ENCODE data around the gene FANCD2.

FANCD2 gene

DNA sequence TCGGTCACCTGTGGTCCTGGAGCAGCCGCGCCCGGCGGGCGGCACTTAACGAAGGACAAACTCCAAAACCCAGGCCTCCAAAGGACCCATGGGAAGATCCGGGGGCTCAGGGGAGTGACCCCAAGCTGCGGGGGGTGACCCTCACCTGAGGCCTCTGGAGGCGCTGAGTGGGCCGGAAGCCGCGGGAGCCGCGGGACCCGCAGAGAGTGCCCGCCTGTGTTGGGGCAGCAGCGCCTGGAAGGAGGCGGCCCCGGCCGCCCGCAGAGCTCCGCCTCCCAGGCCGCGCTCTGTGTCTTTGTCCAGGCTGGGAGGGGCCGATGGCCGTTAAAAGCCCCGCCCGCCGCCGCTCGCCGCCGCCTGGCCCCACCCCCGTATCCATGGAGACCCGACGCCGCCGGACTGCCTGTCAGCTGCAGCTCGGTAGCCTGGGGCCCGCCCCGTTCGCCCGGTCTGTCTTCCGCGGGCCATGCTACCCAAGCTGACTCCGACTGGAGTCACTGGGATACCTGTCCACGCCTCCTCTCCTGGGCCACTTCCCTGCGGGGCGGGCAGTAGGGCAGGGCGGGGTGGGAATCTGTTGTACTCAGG, 15.3 kb upstream of the FANCD2 start:
- H2BK120ac ChIP-seq (ENCODE audit: insufficient read depth, low read length, poor library complexity): peak overlapping the region; percentile 67
- peak overlapping the region; percentile 67 for H3K4me3 ChIP-seq (ENCODE audit: low read depth, low read length)
- H3K23ac ChIP-seq (ENCODE audit: low read length): no peak overlapping the region
- H2BK5ac ChIP-seq (ENCODE audit: low read depth, low read length, poor library complexity): no peak overlapping the region
- peak overlapping the region; percentile 86 for H4K8ac ChIP-seq (ENCODE audit: low read depth, low read length)
- peak overlapping the region; percentile 56 for H2AFZ ChIP-seq (ENCODE audit: insufficient read depth, low read length, poor library complexity)
- H2BK12ac ChIP-seq (ENCODE audit: low read length): no peak overlapping the region
- peaks cover 2% of the 10 kb centered on the region for H3K79me2 ChIP-seq (ENCODE audit: control insufficient read depth, insufficient read depth, low read length, poor library complexity)
- H3K36me3 ChIP-seq (ENCODE audit: control insufficient read depth in 1 of 2, insufficient read depth in 2 of 2, low read length in 2 of 2): peaks cover 0 to 2% of the 10 kb centered on the region in 2 experiments
- no peak overlapping the region for H3K27ac ChIP-seq (ENCODE audit: low read depth, low read length)
- no peak overlapping the region for H3K4ac ChIP-seq (ENCODE audit: low read depth, low read length)
- H4K91ac ChIP-seq (ENCODE audit: low read depth, low read length): peak overlapping the region; percentile 82
- H3K4me2 ChIP-seq (ENCODE audit: low read length): peak overlapping the region; percentile 96
- H3K27me3 ChIP-seq (ENCODE audit: insufficient read depth, low read length): no peaks in the 10 kb centered on the region
- no CpG with 5 or more reads among the region's 51 CpGs for WGBS (ENCODE audit: extremely low coverage, insufficient coverage, insufficient read length)
- H4K12ac ChIP-seq (ENCODE audit: low read depth, low read length): peak overlapping the region; percentile 25
- peak overlapping the region; percentile 4 for H3K18ac ChIP-seq (ENCODE audit: low read length)
- H3K14ac ChIP-seq (ENCODE audit: low read length): peak overlapping the region; percentile 76
- H3K9me3 ChIP-seq (ENCODE audit: insufficient read depth, low read depth, low read length): no peaks in the 10 kb centered on the region
- H3K4me1 ChIP-seq (ENCODE audit: control insufficient read depth in 1 of 2, insufficient read depth in 2 of 2, low read length in 2 of 2): peaks cover 9 to 17% of the 10 kb centered on the region in 2 experiments
- peak; percentile 96 to 97 for DNase-seq
- peaks cover 5% of the 10 kb centered on the region for H3K79me1 ChIP-seq (ENCODE audit: low read length)
- H2AK5ac ChIP-seq (ENCODE audit: low read length): peak overlapping the region; percentile 62
- H3K9ac ChIP-seq (ENCODE audit: low read length): peak overlapping the region; percentile 71

DNA sequence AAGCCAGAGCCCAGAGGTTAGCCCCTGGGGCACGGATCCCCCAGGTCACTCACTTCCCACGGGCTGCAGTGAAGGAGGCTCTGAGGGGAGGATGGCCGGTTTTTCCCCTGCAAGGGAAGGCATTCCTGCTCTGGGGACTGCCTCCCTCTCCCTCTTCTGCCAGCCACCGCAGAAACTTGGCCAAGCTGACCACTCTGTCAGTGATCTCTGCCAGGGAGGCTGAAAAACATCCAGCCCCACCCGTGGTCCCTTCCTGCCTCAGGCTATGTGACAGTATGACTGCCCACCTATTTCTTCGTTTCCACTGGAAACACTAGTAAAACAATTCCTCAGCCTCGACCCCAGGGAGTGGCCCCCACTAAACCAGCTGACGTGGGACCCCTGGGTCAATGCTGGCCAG, 14.6 kb upstream of the FANCD2 start:
- H3K9ac ChIP-seq (ENCODE audit: low read length): no peak overlapping the region
- DNase-seq: no peak
- H3K79me1 ChIP-seq (ENCODE audit: low read length): peaks cover 5% of the 10 kb centered on the region
- H3K4me2 ChIP-seq (ENCODE audit: low read length): peak overlapping the region; percentile 65
- H3K9me3 ChIP-seq (ENCODE audit: insufficient read depth, low read depth, low read length): no peaks in the 10 kb centered on the region
- peaks cover 2% of the 10 kb centered on the region for H3K79me2 ChIP-seq (ENCODE audit: control insufficient read depth, insufficient read depth, low read length, poor library complexity)
- H3K27me3 ChIP-seq (ENCODE audit: insufficient read depth, low read length): no peaks in the 10 kb centered on the region
- H4K12ac ChIP-seq (ENCODE audit: low read depth, low read length): no peak overlapping the region
- no peak overlapping the region for H3K27ac ChIP-seq (ENCODE audit: low read depth, low read length)
- H3K14ac ChIP-seq (ENCODE audit: low read length): no peak overlapping the region
- no peak overlapping the region for H2AK5ac ChIP-seq (ENCODE audit: low read length)
- H4K91ac ChIP-seq (ENCODE audit: low read depth, low read length): no peak overlapping the region
- H2BK12ac ChIP-seq (ENCODE audit: low read length): no peak overlapping the region
- no peak overlapping the region for H4K8ac ChIP-seq (ENCODE audit: low read depth, low read length)
- no peak overlapping the region for H3K18ac ChIP-seq (ENCODE audit: low read length)
- no peak overlapping the region for H2BK5ac ChIP-seq (ENCODE audit: low read depth, low read length, poor library complexity)
- no peak overlapping the region for H2BK120ac ChIP-seq (ENCODE audit: insufficient read depth, low read length, poor library complexity)
- H3K36me3 ChIP-seq (ENCODE audit: control insufficient read depth in 1 of 2, insufficient read depth in 2 of 2, low read length in 2 of 2): peaks cover 0 to 2% of the 10 kb centered on the region in 2 experiments
- no peak overlapping the region for H2AFZ ChIP-seq (ENCODE audit: insufficient read depth, low read length, poor library complexity)
- peaks cover 9 to 17% of the 10 kb centered on the region in 2 experiments for H3K4me1 ChIP-seq (ENCODE audit: control insufficient read depth in 1 of 2, insufficient read depth in 2 of 2, low read length in 2 of 2)
- no peak overlapping the region for H3K4ac ChIP-seq (ENCODE audit: low read depth, low read length)
- no peak overlapping the region for H3K23ac ChIP-seq (ENCODE audit: low read length)
- no peak overlapping the region for H3K4me3 ChIP-seq (ENCODE audit: low read depth, low read length)
- no CpG with 5 or more reads among the region's 8 CpGs for WGBS (ENCODE audit: extremely low coverage, insufficient coverage, insufficient read length)

- DNase-seq: no peak
- Histone ChIP-seq H4K91ac (ENCODE audit: low read depth, low read length) (no peak overlapping the region), H2AK5ac (ENCODE audit: low read length) (no peak overlapping the region), H3K18ac (ENCODE audit: low read length) (no peak overlapping the region), H2BK12ac (ENCODE audit: low read length) (no peak overlapping the region), H3K9ac (ENCODE audit: low read length) (no peak overlapping the region), H3K27ac (ENCODE audit: low read depth, low read length) (no peak overlapping the region), H2BK5ac (ENCODE audit: low read depth, low read length, poor library complexity) (no peak overlapping the region), H3K4ac (ENCODE audit: low read depth, low read length) (no peak overlapping the region), H3K14ac (ENCODE audit: low read length) (no peak overlapping the region), H3K27me3 (ENCODE audit: insufficient read depth, low read length) (no peaks in the 10 kb centered on the region), H3K79me1 (ENCODE audit: low read length) (peaks cover 5% of the 10 kb centered on the region), H2AFZ (ENCODE audit: insufficient read depth, low read length, poor library complexity) (no peak overlapping the region), H3K36me3 (ENCODE audit: control insufficient read depth in 1 of 2, insufficient read depth in 2 of 2, low read length in 2 of 2) (peaks cover 0 to 2% of the 10 kb centered on the region in 2 experiments), H2BK120ac (ENCODE audit: insufficient read depth, low read length, poor library complexity) (no peak overlapping the region), H3K4me3 (ENCODE audit: low read depth, low read length) (no peak overlapping the region), H4K12ac (ENCODE audit: low read depth, low read length) (no peak overlapping the region), H3K4me2 (ENCODE audit: low read length) (no peak overlapping the region), H3K23ac (ENCODE audit: low read length) (no peak overlapping the region), H4K8ac (ENCODE audit: low read depth, low read length) (no peak overlapping the region), H3K9me3 (ENCODE audit: insufficient read depth, low read depth, low read length) (no peaks in the 10 kb centered on the region), H3K4me1 (ENCODE audit: control insufficient read depth in 1 of 2, insufficient read depth in 2 of 2, low read length in 2 of 2) (peaks cover 9 to 17% of the 10 kb centered on the region in 2 experiments), H3K79me2 (ENCODE audit: control insufficient read depth, insufficient read depth, low read length, poor library complexity) (peaks cover 2% of the 10 kb centered on the region)
- no CpG with 5 or more reads among the region's 7 CpGs for WGBS (ENCODE audit: extremely low coverage, insufficient coverage, insufficient read length)
These were observed 14.1 kb upstream of the FANCD2 start for GRCh38 chr3:10012106-10012505.

DNA sequence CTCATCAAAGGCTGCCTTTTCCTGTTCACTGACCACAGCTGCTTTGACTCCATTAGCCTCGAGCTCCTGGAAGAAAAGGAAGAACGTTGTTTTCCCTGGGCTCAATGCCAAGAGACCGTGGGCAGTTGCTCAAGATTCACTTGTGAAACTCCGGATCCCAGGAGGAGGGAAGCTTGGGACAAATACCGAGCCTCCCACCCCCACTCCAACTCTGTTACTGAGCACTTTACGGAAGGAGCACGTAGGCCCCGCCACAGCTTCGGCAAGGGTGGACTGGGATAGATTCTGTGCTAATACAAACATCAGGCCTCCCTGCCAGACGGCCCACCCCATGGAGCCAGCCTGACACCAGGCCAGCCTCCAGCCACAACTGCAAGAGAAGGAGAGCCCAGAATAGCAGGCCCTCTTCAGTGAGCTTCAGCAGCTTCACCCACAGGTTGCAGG, 10.8 kb upstream of the FANCD2 start:
- Histone ChIP-seq H4K8ac (ENCODE audit: low read depth, low read length) (no peak overlapping the region), H3K4ac (ENCODE audit: low read depth, low read length) (no peak overlapping the region), H3K27me3 (ENCODE audit: insufficient read depth, low read length) (no peaks in the 10 kb centered on the region), H3K4me1 (ENCODE audit: control insufficient read depth in 1 of 2, insufficient read depth in 2 of 2, low read length in 2 of 2) (peaks cover 3 to 5% of the 10 kb centered on the region in 2 experiments), H3K36me3 (ENCODE audit: control insufficient read depth in 1 of 2, insufficient read depth in 2 of 2, low read length in 2 of 2) (peaks cover 8 to 9% of the 10 kb centered on the region in 2 experiments), H2AFZ (ENCODE audit: insufficient read depth, low read length, poor library complexity) (no peak overlapping the region), H3K23ac (ENCODE audit: low read length) (no peak overlapping the region), H3K9ac (ENCODE audit: low read length) (no peak overlapping the region), H3K14ac (ENCODE audit: low read length) (no peak overlapping the region), H3K9me3 (ENCODE audit: insufficient read depth, low read depth, low read length) (no peaks in the 10 kb centered on the region), H3K79me1 (ENCODE audit: low read length) (peaks cover 4% of the 10 kb centered on the region), H3K18ac (ENCODE audit: low read length) (no peak overlapping the region), H4K12ac (ENCODE audit: low read depth, low read length) (no peak overlapping the region), H3K79me2 (ENCODE audit: control insufficient read depth, insufficient read depth, low read length, poor library complexity) (peaks cover 2% of the 10 kb centered on the region), H2AK5ac (ENCODE audit: low read length) (no peak overlapping the region), H3K4me2 (ENCODE audit: low read length) (no peak overlapping the region), H3K4me3 (ENCODE audit: low read depth, low read length) (no peak overlapping the region), H2BK120ac (ENCODE audit: insufficient read depth, low read length, poor library complexity) (no peak overlapping the region), H3K27ac (ENCODE audit: low read depth, low read length) (no peak overlapping the region), H2BK5ac (ENCODE audit: low read depth, low read length, poor library complexity) (no peak overlapping the region), H2BK12ac (ENCODE audit: low read length) (no peak overlapping the region), H4K91ac (ENCODE audit: low read depth, low read length) (no peak overlapping the region)
- WGBS (ENCODE audit: extremely low coverage, insufficient coverage, insufficient read length): no CpG with 5 or more reads among the region's 10 CpGs
- peak in 1 of 2 donors; percentile 33 for DNase-seq

Data from trophoblast cell (in vitro differentiated cells and primary cell).